HG03457 (cell line): Measurements from ENCODE around the gene MET.
"Not testable (repeated sequence)": the region's sequence is repeated elsewhere in the genome, so short reads cannot be mapped to it uniquely, and the experiment has no call there.

Experiments
- ATAC-seq: cut with Tn5 transposase; IDR thresholded peaks from one replicate; pipeline ENCODE4 v1.9.1; 2021; ENCODE audit warnings: moderate number of reproducible peaks; ENCODE audit not compliant: unreplicated experiment

MET gene

DNA sequence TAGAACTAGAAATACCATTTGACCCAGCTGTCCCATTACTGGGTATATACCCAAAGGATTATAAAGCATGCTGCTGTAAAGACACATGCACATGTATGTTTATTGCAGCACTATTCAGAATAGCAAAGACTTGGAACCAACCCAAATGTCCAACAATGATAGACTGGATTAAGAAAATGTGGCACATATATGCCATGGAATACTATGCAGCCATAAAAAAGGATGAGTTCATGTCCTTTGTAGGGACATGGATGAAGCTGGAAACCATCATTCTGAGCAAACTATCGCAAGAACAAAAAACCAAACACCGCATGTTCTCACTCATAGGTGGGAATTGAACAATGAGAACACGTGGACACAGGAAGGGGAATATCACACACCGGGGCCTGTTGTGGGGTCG lies 74.4 kb downstream of the MET start:
- ATAC-seq, result not testable (repeated sequence)

- not testable (repeated sequence) for ATAC-seq
Measured at GRCh38 chr7:116751070-116751469, 79.1 kb downstream of the MET start.

DNA sequence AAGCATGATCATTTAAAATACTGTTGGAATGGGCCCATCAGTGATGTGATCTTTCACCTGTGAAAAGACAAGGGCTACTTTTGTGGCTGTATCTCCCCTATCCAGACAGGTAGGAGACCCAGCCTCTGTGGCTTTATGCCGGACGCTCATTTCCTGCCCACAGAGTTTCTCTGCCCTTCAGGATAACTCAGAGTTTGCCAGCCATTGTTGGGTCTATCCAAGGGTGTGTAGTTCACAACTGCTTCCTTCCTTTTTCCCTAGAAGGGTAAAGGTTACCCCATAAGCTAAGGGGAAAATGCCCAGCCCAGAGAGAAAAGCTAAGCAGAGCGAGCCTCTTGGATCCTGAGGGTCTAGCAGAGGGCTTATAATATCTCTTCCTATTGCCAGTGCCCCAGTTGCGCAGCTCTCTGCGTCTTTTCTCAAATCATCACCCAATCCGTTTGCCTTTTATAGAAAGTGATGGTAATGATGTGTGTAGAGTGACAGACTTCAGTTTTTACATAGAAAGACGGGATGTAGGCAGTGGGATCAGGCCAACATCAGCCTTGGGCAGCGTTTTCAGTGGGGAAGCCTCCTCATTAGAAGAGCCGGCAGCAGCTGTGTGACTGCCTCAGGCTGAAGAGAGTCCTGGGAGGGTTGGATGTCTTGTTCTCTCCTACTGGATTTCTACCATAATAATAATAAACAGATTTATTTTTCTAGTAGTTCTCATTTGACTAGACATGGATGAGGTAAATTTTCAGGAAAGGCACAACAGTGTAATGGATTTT lies 80.5 kb downstream of the MET start:
- ATAC-seq, result no peak

GRCh38 chr7:116753130-116753529 lies 81.1 kb downstream of the MET start:
- ATAC-seq, result no peak

GRCh38 chr7:116754186-116754585 lies 82.2 kb downstream of the MET start:
- ATAC-seq, result no peak

DNA sequence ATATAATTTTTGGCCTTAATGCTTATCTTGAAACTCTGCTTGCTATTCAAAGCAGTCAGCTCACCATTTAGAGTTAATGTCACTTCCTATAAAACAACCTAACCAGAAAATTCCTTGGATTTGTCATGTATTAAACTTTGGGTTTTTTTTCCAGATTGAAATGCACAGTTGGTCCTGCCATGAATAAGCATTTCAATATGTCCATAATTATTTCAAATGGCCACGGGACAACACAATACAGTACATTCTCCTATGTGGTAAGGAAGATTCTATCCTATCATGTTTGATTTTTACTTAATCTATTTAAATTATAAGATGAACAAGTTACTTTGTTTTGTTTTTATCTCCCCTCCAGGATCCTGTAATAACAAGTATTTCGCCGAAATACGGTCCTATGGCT lies 85.3 kb downstream of the MET start:
- no peak for ATAC-seq

GRCh38 chr7:116759642-116760041 lies 87.6 kb downstream of the MET start:
- not testable (repeated sequence) for ATAC-seq

- ATAC-seq, result no peak
Measured at GRCh38 chr7:116762971-116763370, 91.0 kb downstream of the MET start.

GRCh38 chr7:116763647-116764046 lies 91.7 kb downstream of the MET start:
- ATAC-seq, result no peak

GRCh38 chr7:116766881-116767280 lies 94.9 kb downstream of the MET start:
- ATAC-seq, result no peak

DNA sequence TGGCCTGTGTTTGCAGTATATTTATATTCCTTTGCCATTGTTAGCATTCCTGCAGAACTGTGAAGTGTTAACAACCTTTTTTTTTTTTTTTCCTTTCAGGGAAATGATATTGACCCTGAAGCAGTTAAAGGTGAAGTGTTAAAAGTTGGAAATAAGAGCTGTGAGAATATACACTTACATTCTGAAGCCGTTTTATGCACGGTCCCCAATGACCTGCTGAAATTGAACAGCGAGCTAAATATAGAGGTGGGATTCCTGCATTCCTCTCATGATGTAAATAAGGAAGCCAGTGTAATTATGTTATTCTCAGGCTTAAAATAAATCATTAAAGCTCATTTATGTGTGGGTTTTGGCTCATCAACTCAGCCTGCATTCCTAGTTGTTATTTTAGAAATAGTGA lies 97.5 kb downstream of the MET start:
- ATAC-seq, result no peak

DNA sequence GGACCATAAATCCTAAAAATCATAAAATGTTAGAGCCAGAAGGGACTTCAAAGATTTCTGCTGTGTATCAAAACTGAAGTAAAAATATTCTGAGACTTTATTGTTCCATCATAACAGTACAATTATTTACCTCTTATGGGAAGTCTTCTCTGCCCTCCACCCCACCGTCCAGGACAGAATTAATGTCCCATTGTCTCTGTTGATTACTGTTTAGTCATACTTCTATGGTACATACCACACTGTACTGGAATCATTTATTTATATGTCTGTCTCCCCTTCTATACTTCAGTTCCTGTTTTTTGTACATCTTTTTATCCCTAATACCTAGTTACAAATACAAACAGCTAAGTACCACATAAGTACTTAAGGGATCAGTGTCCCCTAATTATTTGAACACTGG lies 98.9 kb downstream of the MET start:
- no peak for ATAC-seq

GRCh38 chr7:116771640-116772039 lies 99.6 kb downstream of the MET start:
- ATAC-seq, result no peak

DNA sequence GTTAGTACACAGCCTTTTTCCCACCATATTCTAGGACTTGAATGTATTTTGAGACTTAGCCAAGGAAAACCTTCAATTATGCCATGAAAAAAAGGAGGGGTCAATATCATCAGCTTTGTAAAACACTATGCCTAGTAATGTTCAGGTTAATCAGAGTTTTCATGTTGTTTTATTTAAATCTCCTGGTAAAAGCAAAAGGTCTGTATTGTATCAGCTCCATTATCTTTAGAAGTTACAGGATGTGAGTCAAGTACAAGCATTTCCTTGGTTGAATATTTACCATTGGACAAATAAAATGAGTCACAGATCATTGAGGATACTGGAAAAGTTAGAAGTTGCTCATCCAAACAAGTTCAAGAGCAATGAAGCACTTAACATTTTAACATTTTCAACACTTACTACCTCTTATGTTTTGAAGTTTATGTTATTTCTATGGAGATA lies 100.4 kb downstream of the MET start:
- ATAC-seq, result no peak

- no peak for ATAC-seq
Measured at GRCh38 chr7:116772926-116773749, 101.1 kb downstream of the MET start.

- no peak for ATAC-seq
Measured at GRCh38 chr7:116776046-116776445, 104.0 kb downstream of the MET start.

DNA sequence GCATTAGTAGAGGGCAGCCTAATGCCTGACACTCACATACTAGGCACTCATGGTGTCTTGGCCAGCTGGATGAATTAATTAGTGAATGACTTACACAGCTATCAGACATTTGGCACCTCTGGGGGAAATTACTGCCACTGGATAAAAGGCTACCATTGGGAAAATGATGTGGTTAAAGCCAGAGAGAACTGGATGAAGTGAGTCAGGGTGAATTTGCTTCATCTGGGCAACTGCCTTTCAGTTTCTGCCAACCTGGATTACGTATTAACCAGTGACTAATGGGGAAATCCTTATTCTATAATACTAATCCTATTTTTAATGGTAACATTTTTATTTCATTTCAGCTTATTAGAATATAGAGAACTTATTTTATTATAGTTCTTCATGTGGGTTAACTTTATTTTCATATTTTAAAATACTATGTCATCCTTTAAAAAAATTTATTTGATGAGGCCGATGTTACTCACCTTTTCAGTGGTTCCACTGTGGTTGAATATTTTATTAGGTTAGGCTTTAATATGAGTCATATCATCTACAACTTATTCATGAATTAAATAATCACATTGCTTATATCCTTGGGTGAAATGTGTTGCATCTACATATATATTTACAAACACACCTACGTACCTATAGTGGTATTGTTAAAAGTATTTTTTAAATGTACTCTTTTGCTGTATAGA lies 104.8 kb downstream of the MET start:
- ATAC-seq, result peak; percentile 67

GRCh38 chr7:116777651-116778281 lies 105.8 kb downstream of the MET start:
- no peak for ATAC-seq

DNA sequence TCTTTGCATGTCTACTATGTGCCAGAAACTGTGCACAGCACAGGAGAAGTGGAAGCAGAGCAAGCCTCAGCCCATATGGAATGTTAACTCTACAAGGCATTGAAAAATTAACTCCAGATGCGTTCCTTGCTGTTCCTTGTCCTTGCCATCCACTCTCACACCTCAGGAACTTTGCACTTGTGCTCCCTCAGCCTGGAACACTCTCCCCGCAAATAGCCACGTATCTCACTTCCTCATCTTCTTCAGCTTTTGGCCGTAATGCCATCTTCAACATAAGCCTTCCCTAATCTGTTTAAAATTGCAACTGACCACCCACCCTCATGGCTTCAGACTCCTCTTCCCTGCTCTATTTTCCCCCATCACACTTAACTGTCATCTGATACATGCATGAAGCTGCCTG lies 107.2 kb downstream of the MET start:
- no peak for ATAC-seq

GRCh38 chr7:116779931-116780330 lies 107.9 kb downstream of the MET start:
- ATAC-seq, result no peak

DNA sequence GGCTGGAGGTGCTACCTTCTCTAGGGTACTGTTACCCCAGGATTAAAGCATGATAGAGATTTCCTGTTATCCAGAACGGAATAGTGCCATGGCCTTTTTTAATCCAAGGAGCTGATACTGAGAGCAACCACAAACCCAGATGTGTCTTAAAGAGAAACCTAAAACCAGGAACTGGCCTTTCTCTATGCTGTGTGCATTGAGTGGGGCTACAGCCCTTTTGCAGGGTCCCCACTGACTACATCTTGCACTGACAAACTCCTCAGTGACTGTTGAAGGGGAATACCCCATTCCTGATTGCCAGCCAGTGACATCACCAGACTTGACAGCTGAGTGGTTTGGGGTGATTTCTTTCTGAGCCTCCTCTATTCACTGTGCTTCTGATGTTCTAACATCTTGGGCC lies 108.5 kb downstream of the MET start:
- ATAC-seq, result peak; percentile 37
